Measurements from ENCODE around the gene PTOV1. TPM values are rescaled to one million over a fixed set of nuclear protein-coding genes. Genes with fewer than 3 reads are reported as not detected.

PTOV1 gene
- 10 to 100 TPM; 60.7 to 76.8 TPM for total RNA-seq

GRCh38 chr19:49850487-49851342 is at the start of gene PTOV1:
PTOV1 (plus strand) TSS chr19:49851159.
- H3K27me3 Mint-ChIP-seq, result peaks cover 11% of the 10 kb centered on the region
- peaks cover 7% of the 10 kb centered on the region for H3K36me3 Mint-ChIP-seq (ENCODE audit: low read depth)
- ChIA-PET CTCF (interaction anchor here (1.0 to 3.2 kb wide), 4 partner anchors 10 to 40 kb away, joined by 3 to 13 read pairs (median 4); no protein-coding TSS in a partner anchor), POLR2A (interaction anchor here (1.2 kb wide), 1 partner anchor 78 kb away, joined by 4 read pairs; the partner anchor contains the start of genes ATF5 and NUP62)
- peaks cover 7% of the 10 kb centered on the region for H3K9me3 Mint-ChIP-seq
- H3K27ac Mint-ChIP-seq, result peak within 1 kb of the TSS; percentile 98
- H3K4me1 Mint-ChIP-seq, result peaks cover 39% of the 10 kb centered on the region
- peak within 1 kb of the TSS; percentile 88 for H3K4me3 Mint-ChIP-seq
- DNase-seq, result peak; percentile 90

DNA sequence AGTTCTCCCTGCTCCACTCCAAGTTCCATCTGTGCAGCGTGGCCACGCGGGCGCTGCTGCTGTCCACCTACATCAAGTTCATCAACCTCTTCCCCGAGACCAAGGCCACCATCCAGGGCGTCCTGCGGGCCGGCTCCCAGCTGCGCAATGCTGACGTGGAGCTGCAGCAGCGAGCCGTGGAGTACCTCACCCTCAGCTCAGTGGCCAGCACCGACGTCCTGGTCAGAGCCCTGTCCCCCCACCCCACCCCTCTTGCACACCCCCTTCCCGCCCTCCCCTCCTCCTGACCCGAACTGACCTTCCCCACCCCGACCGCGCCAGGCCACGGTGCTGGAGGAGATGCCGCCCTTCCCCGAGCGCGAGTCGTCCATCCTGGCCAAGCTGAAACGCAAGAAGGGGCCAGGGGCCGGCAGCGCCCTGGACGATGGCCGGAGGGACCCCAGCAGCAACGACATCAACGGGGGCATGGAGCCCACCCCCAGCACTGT is 49.5 kb upstream of the PTOV1 start:
- Mint-ChIP-seq H3K27ac (no peak overlapping the region), H3K27me3 (no peaks in the 10 kb centered on the region), H3K4me3 (no peak overlapping the region), H3K36me3 (ENCODE audit: low read depth) (peaks cover 31% of the 10 kb centered on the region), H3K9me3 (no peaks in the 10 kb centered on the region), H3K4me1 (peaks cover 3% of the 10 kb centered on the region)
- DNase-seq, result no peak
- ChIA-PET CTCF (interaction anchor here (1.0 kb wide), 1 partner anchor 12 kb away, joined by 3 read pairs; the partner anchor contains the start of gene FUZ), POLR2A (no interaction called here)

DNA sequence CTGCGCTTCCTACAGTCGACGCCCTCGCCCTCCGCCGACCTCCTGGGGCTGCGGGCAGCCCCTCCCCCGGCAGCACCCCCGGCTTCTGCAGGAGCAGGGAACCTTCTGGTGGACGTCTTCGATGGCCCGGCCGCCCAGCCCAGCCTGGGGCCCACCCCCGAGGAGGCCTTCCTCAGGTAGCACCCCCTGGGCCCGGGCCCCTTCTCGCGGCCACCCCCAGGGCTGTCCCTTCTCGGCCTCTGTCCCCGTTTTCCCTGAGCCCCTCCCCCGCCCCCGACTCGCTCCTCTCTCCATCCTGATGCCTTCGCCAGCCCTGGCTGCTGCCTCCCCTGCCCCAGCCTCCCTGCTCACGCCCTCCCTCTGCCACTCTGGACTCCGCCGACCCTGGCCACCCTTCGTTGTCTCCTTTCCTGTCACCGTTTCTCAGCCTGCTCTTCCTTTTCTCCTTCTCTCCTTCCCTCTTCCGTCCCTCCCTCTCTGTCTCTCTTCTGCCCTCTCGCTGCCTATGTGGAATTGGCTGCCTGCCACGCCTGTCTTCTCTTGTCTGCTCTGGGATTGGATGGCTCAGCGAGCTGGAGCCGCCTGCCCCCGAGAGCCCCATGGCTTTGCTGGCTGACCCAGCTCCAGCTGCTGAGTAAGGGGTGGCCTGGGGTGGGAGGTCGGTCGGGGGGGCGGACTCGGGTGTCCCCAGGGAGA is 48.8 kb upstream of the PTOV1 start:
- H3K36me3 Mint-ChIP-seq (ENCODE audit: low read depth), result peaks cover 28% of the 10 kb centered on the region
- H3K27me3 Mint-ChIP-seq, result no peaks in the 10 kb centered on the region
- no peak overlapping the region for H3K27ac Mint-ChIP-seq
- no peak for DNase-seq
- no peak overlapping the region for H3K4me3 Mint-ChIP-seq
- POLR2A ChIA-PET, result no interaction called here
- no peaks in the 10 kb centered on the region for H3K9me3 Mint-ChIP-seq
- peaks cover 3% of the 10 kb centered on the region for H3K4me1 Mint-ChIP-seq
- CTCF ChIA-PET, result no interaction called here

DNA sequence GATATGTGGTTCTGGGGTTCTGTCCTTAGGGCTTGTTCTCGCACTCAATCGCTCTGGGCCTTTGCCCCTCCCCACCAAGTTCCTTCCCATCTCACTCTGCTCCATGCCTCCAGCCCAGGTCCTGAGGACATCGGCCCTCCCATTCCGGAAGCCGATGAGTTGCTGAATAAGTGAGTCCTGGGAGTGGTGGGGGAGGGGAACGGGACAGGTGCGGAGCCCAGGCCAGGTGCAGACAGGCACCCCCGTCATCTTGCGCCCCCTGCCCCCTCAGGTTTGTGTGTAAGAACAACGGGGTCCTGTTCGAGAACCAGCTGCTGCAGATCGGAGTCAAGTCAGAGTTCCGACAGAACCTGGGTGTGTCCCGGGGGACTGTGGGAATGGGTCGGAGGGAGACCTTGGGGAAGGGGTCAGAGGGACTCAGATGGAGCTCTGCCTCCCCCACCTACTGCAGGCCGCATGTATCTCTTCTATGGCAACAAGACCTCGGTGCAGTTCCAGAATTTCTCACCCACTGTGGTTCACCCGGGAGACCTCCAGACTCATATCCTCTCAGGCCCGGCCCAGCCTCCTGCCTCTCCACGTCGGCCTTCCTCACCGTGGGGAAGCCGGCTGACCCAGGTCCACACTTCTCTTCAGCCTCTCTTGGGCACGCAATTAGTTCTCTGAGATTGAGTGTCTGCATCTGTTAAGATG is 48.0 kb upstream of the PTOV1 start:
- CTCF ChIA-PET, result no interaction called here
- Mint-ChIP-seq H3K4me1 (peaks cover 10% of the 10 kb centered on the region), H3K27me3 (no peaks in the 10 kb centered on the region), H3K36me3 (ENCODE audit: low read depth) (peaks cover 26% of the 10 kb centered on the region), H3K4me3 (no peak overlapping the region), H3K9me3 (no peaks in the 10 kb centered on the region), H3K27ac (no peak overlapping the region)
- POLR2A ChIA-PET, result no interaction called here
- DNase-seq, result no peak

DNA sequence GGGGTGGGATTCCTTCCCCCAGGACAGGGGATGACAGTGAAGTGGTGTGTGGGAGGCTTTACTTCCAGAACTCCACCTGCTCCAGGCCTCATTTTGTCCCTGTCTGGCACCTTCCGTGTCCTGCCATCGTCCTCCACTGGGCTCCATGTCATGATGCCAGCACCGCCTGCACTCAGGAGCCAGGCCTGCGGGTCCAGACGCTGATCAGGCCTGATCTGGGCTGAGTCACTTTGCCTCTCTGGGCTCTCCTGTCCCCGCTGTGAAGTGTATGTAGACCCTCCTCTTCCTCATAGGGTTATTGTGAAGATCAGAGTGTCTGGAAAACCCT is 47.5 kb upstream of the PTOV1 start:
- CTCF ChIA-PET, result no interaction called here
- Mint-ChIP-seq H3K27me3 (no peaks in the 10 kb centered on the region), H3K27ac (no peak overlapping the region), H3K9me3 (no peaks in the 10 kb centered on the region), H3K4me3 (no peak overlapping the region), H3K36me3 (ENCODE audit: low read depth) (peaks cover 26% of the 10 kb centered on the region), H3K4me1 (peaks cover 14% of the 10 kb centered on the region)
- POLR2A ChIA-PET, result no interaction called here
- DNase-seq, result no peak

DNA sequence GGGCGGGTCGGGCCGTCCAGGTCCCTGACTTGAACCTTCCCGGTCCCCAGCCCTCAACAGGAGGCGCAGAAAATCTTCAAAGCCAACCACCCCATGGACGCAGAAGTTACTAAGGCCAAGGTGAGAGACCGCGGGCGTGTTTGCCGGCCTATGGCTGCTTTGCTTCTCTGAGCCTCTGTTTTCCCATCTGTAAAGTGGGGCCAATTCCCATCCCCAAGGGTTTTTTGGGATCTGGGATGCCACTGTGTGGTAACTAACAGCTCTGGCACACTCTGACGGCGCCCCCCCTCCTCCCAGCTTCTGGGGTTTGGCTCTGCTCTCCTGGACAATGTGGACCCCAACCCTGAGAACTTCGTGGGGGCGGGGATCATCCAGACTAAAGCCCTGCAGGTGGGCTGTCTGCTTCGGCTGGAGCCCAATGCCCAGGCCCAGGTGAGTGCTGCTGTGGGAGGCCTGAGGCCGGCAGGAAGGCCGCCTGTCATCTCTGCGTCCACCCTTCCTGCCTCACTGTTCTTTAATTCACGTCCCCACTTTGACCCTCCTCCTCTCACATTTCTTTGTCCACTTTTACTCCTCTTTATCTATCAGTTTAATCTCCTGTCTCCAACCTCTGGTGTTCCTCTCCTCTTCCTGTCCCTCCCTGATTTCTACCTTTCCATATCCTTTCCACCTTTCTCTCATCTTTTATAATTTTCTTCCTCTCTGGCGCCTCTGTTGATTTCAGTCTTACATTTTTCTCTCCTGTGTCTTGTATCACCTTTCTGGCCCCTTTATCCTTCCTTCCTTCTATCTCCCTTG is 44.9 kb upstream of the PTOV1 start:
- Mint-ChIP-seq H3K9me3 (no peaks in the 10 kb centered on the region), H3K4me3 (no peak overlapping the region), H3K27me3 (no peaks in the 10 kb centered on the region), H3K27ac (peak overlapping the region; percentile 50), H3K36me3 (ENCODE audit: low read depth) (peaks cover 17% of the 10 kb centered on the region), H3K4me1 (peaks cover 30% of the 10 kb centered on the region)
- POLR2A ChIA-PET, result no interaction called here
- CTCF ChIA-PET, result no interaction called here
- no peak for DNase-seq

DNA sequence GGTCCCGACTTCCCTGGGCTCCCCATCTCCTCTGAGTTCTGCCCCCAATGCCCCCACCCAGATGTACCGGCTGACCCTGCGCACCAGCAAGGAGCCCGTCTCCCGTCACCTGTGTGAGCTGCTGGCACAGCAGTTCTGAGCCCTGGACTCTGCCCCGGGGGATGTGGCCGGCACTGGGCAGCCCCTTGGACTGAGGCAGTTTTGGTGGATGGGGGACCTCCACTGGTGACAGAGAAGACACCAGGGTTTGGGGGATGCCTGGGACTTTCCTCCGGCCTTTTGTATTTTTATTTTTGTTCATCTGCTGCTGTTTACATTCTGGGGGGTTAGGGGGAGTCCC is 44.4 kb upstream of the PTOV1 start:
- CTCF ChIA-PET, result interaction anchor here (1.2 kb wide), 1 partner anchor 8 kb away, joined by 4 read pairs; no protein-coding TSS in a partner anchor
- Mint-ChIP-seq H3K4me3 (no peak overlapping the region), H3K27me3 (no peaks in the 10 kb centered on the region), H3K4me1 (peaks cover 32% of the 10 kb centered on the region), H3K27ac (peak overlapping the region; percentile 50), H3K9me3 (no peaks in the 10 kb centered on the region), H3K36me3 (ENCODE audit: low read depth) (peaks cover 17% of the 10 kb centered on the region)
- no peak for DNase-seq
- POLR2A ChIA-PET, result no interaction called here

- Mint-ChIP-seq H3K4me1 (peaks cover 36% of the 10 kb centered on the region), H3K36me3 (ENCODE audit: low read depth) (peaks cover 15% of the 10 kb centered on the region), H3K27ac (peak overlapping the region; percentile 76), H3K9me3 (no peaks in the 10 kb centered on the region), H3K27me3 (no peaks in the 10 kb centered on the region), H3K4me3 (no peak overlapping the region)
- DNase-seq, result no peak
- POLR2A ChIA-PET, result no interaction called here
- CTCF ChIA-PET, result interaction anchor here (1.2 kb wide), 1 partner anchor 9 kb away, joined by 4 read pairs; no protein-coding TSS in a partner anchor
Measured at GRCh38 chr19:49807058-49807903, 43.7 kb upstream of the PTOV1 start.

DNA sequence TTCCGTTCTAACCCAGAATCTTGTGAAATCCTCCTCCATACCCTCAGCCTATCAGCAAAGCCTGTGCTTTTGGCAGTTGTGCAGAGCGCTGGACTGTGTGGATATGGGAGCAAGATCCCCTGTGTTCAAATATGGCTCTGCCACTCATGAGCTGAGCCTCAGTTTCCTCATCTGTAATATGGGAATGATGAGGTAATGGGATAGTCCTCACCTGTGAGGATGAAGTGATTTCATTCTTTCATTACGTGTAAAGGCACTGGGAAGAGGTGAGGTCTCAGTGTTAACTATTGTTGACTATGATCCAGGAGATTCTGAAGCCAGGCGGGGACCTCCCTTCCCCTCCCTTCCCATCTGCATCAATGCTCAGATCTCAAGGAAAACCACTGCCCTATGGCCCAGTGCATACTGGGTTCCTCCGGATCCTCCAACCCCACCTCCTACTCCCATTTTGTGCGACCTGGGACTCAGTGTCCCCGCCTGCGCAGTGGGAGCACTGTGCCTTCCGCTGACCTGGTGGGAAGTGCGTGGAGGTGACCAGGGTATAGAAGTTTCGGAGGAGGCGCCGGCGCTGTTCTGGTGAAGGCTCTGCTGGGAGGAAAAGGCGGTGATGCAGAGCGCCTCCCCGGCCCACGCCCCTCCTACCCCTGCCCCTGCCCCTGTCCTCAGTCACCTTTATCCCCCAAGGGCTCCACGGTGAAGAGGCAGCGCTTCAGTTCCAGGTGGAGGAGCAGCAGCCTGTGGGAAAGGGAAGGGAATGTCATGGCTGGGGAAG is 42.9 kb upstream of the PTOV1 start:
- no peak for DNase-seq
- Mint-ChIP-seq H3K27me3 (no peaks in the 10 kb centered on the region), H3K4me1 (peaks cover 43% of the 10 kb centered on the region), H3K9me3 (no peaks in the 10 kb centered on the region), H3K27ac (peak overlapping the region; percentile 31), H3K36me3 (ENCODE audit: low read depth) (peaks cover 12% of the 10 kb centered on the region), H3K4me3 (peak overlapping the region; percentile 41)
- CTCF ChIA-PET, result interaction anchor here (1.0 to 1.2 kb wide), 2 partner anchors 10 to 42 kb away, joined by 3 to 4 read pairs; partner anchors contain the start of gene AP2A1
- POLR2A ChIA-PET, result no interaction called here

- H3K27ac Mint-ChIP-seq, result peak overlapping the region; percentile 68
- no peaks in the 10 kb centered on the region for H3K9me3 Mint-ChIP-seq
- H3K36me3 Mint-ChIP-seq (ENCODE audit: low read depth), result peaks cover 6% of the 10 kb centered on the region
- no peaks in the 10 kb centered on the region for H3K27me3 Mint-ChIP-seq
- ChIA-PET POLR2A (no interaction called here), CTCF (interaction anchor here (1.0 to 1.7 kb wide), 2 partner anchors 42 to 130 kb away, joined by 3 read pairs; partner anchors contain the start of gene AP2A1)
- peak overlapping the region; percentile 73 for H3K4me3 Mint-ChIP-seq
- peak; percentile 87 for DNase-seq
- H3K4me1 Mint-ChIP-seq, result peaks cover 48% of the 10 kb centered on the region
Measured at GRCh38 chr19:49808711-49809159, 42.2 kb upstream of the PTOV1 start.

All from activated CD4-positive, alpha-beta T cell treated with anti-CD3 and anti-CD28 coated beads, Interleukin-2, amount 10 ng/mL, durations not matched to agents 7 days and 5 days (primary cell).